GM12864 (cell line): Measurements from ENCODE around the gene DIAPH2.
A peak's percentile ranks its signal among the peaks of the same experiment; 100 is the strongest.

Source experiments
- DNase-seq: peaks from one replicate; pipeline ENCODE4 v3.0.0-alpha.2; 2011; ENCODE audit warnings: low read depth
- H3K4me3 ChIP-seq: 2 replicates; pipeline ENCODE4 v1.5.1; 2011; ENCODE audit warnings: mild to moderate bottlenecking, low read depth, low read length, control low read depth
- TF ChIP-seq, protein P1 (sequence below): IDR thresholded peaks from 2 replicates; pipeline ENCODE4 v1.5.1; 2011; ENCODE audit warnings: low read depth, mild to moderate bottlenecking, moderate library complexity, low read length, control low read depth, inconsistent platforms; ENCODE audit errors: missing control alignments

Gene DIAPH2

GRCh38 chrX:97311066-97311778 lies 626.6 kb downstream of the DIAPH2 start:
- H3K4me3 ChIP-seq: no peak overlapping the region
- DNase-seq: no peak
- TF ChIP-seq, protein P1, sequence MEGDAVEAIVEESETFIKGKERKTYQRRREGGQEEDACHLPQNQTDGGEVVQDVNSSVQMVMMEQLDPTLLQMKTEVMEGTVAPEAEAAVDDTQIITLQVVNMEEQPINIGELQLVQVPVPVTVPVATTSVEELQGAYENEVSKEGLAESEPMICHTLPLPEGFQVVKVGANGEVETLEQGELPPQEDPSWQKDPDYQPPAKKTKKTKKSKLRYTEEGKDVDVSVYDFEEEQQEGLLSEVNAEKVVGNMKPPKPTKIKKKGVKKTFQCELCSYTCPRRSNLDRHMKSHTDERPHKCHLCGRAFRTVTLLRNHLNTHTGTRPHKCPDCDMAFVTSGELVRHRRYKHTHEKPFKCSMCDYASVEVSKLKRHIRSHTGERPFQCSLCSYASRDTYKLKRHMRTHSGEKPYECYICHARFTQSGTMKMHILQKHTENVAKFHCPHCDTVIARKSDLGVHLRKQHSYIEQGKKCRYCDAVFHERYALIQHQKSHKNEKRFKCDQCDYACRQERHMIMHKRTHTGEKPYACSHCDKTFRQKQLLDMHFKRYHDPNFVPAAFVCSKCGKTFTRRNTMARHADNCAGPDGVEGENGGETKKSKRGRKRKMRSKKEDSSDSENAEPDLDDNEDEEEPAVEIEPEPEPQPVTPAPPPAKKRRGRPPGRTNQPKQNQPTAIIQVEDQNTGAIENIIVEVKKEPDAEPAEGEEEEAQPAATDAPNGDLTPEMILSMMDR: no peak

DNA sequence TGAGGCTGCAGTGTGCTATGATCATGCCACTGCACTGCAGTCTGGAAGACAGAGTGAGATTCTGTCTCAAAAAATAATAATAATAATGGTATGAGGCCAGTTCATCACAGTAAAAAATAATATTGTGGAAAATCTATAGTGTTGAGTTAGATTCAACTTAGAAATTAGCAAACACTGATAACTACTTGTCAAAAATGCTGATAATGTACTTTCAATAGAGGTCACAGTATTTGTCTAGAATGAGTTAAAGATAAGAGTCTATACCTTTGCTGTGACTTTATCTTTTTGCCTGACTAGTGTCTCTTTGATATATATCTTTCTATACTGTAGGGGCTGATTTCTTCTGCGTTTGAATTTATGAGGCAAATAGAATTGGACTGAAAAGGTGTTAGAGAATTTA lies 629.7 kb downstream of the DIAPH2 start:
- H3K4me3 ChIP-seq: no peak overlapping the region
- TF ChIP-seq, protein P1: no peak

GRCh38 chrX:97315939-97316338 lies 631.3 kb downstream of the DIAPH2 start:
- TF ChIP-seq, protein P1: no peak
- no peak overlapping the region for H3K4me3 ChIP-seq
- DNase-seq: no peak

More for the DNA sequence above, 629.7 kb downstream of the DIAPH2 start:
- no peak for DNase-seq

DNA sequence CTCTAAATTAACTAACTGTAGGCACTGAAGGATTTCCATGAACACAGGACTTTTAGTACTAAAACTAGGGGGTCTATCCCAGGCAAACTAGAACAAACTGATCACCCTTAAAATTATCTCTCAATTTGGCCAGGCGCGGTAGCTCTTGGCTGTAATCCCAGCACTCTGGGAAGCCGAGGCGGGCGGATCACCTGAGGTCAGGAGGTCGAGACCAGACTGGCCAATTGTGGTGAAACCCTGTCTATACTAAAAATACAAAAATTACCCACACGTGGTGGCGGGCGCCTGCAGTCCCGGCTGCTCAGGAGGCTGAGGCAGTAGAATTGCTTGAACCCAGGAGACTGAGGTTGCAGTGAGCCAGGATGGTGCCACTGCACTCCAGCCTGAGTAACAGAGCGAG lies 635.7 kb downstream of the DIAPH2 start:
- no peak overlapping the region for H3K4me3 ChIP-seq
- DNase-seq: no peak
- TF ChIP-seq, protein P1: no peak

DNA sequence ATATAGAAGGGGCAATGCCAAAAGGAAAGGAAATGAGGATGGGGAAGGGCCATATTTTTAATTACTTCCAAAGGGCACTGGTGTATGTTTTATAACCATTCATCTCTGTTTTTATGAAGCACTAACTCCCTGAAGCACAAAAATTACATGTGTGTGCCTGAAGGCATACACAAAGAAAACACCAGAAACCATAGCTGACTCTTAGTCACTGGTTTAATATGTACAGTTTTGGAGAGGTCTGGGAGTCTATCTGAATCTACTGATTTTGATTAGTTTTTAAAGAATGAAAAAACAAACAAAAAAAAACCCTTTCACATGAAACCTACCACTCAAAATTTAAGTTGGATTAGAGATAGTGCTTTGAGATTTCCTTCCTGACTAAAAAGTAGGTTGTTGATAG lies 637.8 kb downstream of the DIAPH2 start:
- DNase-seq: no peak
- H3K4me3 ChIP-seq: no peak overlapping the region
- TF ChIP-seq, protein P1: no peak

- TF ChIP-seq, protein P1: no peak
- H3K4me3 ChIP-seq: no peak overlapping the region
- DNase-seq: peak; percentile 74
Observed at GRCh38 chrX:97326456-97326855, 641.8 kb downstream of the DIAPH2 start.

DNA sequence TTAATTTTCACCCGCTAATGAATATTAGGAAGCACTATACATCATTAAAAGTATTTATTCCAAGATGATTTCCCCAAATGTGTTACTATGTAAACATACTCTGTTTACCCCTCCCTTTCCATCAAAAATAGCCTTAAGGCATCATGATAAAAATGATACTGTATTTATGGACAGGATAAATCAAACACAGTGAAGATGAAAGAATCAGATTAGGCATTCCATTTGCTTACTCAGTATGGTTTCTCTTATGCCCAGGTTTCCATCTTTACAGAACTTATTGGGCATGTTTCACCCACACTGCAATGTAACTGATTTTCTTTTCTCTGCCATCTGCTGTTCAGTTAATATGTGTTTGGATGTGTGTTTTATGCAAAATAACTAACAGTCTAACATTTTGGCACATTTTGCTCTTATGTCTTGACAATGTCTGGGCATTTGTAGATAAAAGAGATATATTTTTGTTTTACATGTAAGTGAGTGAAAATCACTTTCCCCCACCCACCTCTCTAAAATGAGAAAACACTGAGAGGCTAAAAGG lies 644.3 kb downstream of the DIAPH2 start:
- H3K4me3 ChIP-seq: no peak overlapping the region
- TF ChIP-seq, protein P1: no peak
- DNase-seq: no peak
